Measurements from ENCODE around the gene FBXL14. TPM values are rescaled to one million over a fixed set of nuclear protein-coding genes. Genes with fewer than 3 reads are reported as not detected.

Gene FBXL14
- polyA plus RNA-seq, 1 of the 3 experiments (the other 2 are of a cell fraction) = 11.3 TPM

DNA sequence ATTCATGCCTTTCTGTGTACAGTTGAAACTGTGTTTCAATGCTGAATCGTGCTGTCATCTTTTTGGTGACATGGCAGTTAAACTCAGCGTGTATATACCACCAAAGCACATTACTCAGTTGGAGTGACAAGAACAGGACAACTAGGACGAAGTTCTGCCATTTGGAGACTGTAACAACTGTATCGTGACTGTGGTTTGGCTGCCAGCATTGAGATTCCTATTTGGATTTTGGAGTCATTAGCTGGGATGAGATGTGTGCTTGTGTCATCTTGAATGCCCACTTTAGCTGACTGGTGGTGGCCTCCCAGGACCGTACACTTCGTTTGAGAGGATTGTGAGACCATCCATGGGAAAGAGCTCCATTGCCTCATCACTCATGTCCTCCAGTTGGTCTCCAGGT lies 42.9 kb downstream of the FBXL14 start (continued):
- TF ChIP-seq, protein P1, sequence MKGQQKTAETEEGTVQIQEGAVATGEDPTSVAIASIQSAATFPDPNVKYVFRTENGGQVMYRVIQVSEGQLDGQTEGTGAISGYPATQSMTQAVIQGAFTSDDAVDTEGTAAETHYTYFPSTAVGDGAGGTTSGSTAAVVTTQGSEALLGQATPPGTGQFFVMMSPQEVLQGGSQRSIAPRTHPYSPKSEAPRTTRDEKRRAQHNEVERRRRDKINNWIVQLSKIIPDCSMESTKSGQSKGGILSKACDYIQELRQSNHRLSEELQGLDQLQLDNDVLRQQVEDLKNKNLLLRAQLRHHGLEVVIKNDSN (IDR thresholded peaks at IDR 0.05; ENCODE audit: borderline replicate concordance, low read depth) = no peak
- TF ChIP-seq FOXM1 (IDR thresholded peaks at IDR 0.05; ENCODE audit: low read depth) = no peak
- TF ChIP-seq TEAD4 (IDR thresholded peaks at IDR 0.05; ENCODE audit: borderline replicate concordance, insufficient read depth) = no peak
- no peak for TF ChIP-seq EZH2phosphoT487 (IDR thresholded peaks at IDR 0.05; ENCODE audit: borderline replicate concordance, low read depth)
- TF ChIP-seq TCF12 (IDR thresholded peaks at IDR 0.05) = no peak

DNA sequence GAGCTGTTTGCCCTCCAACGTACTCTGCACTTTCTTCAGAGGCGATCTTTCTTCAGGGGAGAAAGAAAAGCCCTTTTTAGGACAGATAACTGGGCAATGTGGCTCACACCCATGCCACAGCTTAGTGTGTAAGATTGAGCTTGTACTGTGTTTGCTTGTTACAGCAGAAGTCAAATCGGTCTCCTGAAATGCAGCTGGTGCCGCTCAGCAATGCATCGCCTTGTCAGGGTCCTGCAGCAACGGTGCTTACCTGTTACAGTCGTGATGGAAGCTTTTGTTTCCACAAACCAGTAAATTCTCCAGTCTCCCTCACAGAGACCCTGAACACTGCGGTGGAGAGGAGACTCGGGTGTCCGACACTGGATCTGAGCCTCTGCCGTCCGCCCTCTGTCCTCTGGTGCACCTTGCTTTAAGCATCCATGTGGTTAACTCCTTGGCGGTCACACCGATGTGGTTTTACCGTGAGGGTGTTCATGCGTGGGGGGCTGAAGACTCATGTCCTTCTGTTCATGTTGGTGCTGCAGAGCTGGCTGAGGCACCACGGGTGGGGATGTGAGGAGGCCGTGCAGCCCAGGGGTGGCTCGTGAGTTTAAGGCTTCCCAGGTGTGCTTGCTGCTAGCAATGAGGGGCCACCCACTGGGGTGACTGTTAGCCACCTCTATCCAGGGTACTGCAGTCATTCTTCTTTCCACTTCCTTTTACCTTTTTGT lies 47.3 kb downstream of the FBXL14 start:
- Histone ChIP-seq H3K79me2 (ENCODE audit: insufficient read depth) (peaks cover 100% of the 10 kb centered on the region), H4K20me1 (ENCODE audit: insufficient read depth) (peaks cover 50% of the 10 kb centered on the region), H3K9me2 (no peaks in the 10 kb centered on the region), H3F3A (replicated peaks; ENCODE audit: insufficient read depth) (no peaks in the 10 kb centered on the region), H3K36me3 (replicated peaks in 1 of 2; ENCODE audit: control insufficient read depth in 1 of 2, insufficient read depth in 2 of 2, low read length in 1 of 2) (peaks cover 0 to 3% of the 10 kb centered on the region in 2 experiments), H3K27ac (ENCODE audit: low read depth in 2 of 2, low read length in 1 of 2) (no peak overlapping the region), H3K9ac (no peak overlapping the region), H3K4me2 (no peak overlapping the region), H3K9me3 (no peaks in the 10 kb centered on the region), H3K27me3 (ENCODE audit: insufficient read depth) (no peaks in the 10 kb centered on the region), H3K4me3 (ENCODE audit: low read depth in 2 of 2, low read length in 1 of 2) (no peak overlapping the region), H3K4me1 (ENCODE audit: control insufficient read depth in 1 of 2, insufficient read depth in 2 of 2, low read depth in 1 of 2, low read length in 1 of 2) (no peaks in the 10 kb centered on the region; a peak in 1 of 4 replicates), H2AFZ (ENCODE audit: low read depth) (no peak overlapping the region)
- CTCF ChIA-PET = interaction anchor here (0.8 to 4.7 kb wide), 3 partner anchors 10 to 429 kb away, joined by 3 to 33 read pairs (median 4); no protein-coding TSS in a partner anchor
- WGBS (ENCODE audit: low lambda C conversion rate) = 79% methylated on average over 19 of the region's 19 CpGs
- DNase-seq = no peak
- POLR2A ChIA-PET = no interaction called here
- TF ChIP-seq GABPA (IDR thresholded peaks at IDR 0.05; ENCODE audit: low read depth) = no peak
- no peak for TF ChIP-seq POLR2AphosphoS5 (IDR thresholded peaks at IDR 0.05; ENCODE audit: low read depth, low read length)
- TF ChIP-seq, protein P2, sequence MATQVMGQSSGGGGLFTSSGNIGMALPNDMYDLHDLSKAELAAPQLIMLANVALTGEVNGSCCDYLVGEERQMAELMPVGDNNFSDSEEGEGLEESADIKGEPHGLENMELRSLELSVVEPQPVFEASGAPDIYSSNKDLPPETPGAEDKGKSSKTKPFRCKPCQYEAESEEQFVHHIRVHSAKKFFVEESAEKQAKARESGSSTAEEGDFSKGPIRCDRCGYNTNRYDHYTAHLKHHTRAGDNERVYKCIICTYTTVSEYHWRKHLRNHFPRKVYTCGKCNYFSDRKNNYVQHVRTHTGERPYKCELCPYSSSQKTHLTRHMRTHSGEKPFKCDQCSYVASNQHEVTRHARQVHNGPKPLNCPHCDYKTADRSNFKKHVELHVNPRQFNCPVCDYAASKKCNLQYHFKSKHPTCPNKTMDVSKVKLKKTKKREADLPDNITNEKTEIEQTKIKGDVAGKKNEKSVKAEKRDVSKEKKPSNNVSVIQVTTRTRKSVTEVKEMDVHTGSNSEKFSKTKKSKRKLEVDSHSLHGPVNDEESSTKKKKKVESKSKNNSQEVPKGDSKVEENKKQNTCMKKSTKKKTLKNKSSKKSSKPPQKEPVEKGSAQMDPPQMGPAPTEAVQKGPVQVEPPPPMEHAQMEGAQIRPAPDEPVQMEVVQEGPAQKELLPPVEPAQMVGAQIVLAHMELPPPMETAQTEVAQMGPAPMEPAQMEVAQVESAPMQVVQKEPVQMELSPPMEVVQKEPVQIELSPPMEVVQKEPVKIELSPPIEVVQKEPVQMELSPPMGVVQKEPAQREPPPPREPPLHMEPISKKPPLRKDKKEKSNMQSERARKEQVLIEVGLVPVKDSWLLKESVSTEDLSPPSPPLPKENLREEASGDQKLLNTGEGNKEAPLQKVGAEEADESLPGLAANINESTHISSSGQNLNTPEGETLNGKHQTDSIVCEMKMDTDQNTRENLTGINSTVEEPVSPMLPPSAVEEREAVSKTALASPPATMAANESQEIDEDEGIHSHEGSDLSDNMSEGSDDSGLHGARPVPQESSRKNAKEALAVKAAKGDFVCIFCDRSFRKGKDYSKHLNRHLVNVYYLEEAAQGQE (IDR thresholded peaks at IDR 0.05; ENCODE audit: low read depth, low read length) = no peak
- TF ChIP-seq RFX5 (IDR thresholded peaks at IDR 0.05; ENCODE audit: low read length) = no peak
- TF ChIP-seq, protein P3, sequence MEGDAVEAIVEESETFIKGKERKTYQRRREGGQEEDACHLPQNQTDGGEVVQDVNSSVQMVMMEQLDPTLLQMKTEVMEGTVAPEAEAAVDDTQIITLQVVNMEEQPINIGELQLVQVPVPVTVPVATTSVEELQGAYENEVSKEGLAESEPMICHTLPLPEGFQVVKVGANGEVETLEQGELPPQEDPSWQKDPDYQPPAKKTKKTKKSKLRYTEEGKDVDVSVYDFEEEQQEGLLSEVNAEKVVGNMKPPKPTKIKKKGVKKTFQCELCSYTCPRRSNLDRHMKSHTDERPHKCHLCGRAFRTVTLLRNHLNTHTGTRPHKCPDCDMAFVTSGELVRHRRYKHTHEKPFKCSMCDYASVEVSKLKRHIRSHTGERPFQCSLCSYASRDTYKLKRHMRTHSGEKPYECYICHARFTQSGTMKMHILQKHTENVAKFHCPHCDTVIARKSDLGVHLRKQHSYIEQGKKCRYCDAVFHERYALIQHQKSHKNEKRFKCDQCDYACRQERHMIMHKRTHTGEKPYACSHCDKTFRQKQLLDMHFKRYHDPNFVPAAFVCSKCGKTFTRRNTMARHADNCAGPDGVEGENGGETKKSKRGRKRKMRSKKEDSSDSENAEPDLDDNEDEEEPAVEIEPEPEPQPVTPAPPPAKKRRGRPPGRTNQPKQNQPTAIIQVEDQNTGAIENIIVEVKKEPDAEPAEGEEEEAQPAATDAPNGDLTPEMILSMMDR (IDR thresholded peaks at IDR 0.05) = no peak
- no peak for TF ChIP-seq YY1 (IDR thresholded peaks at IDR 0.05; ENCODE audit: low read depth)
- TF ChIP-seq ELF1 (IDR thresholded peaks at IDR 0.05) = no peak
- no peak for TF ChIP-seq JUND (IDR thresholded peaks at IDR 0.05)
- no peak for TF ChIP-seq NFIC (IDR thresholded peaks at IDR 0.05; ENCODE audit: borderline replicate concordance)
